Gastroesophageal sphincter (tissue), 4 donors: Measurements from ENCODE around the gene HPCA. TPM values are rescaled to one million over a fixed set of nuclear protein-coding genes. Genes with fewer than 3 reads are reported as not detected.
A peak's percentile ranks its signal among the peaks of the same experiment; 100 is the strongest.

Experiments
- ATAC-seq: fragments of 150-250 bp; one replicate; pipeline ENCODE4 v1.9.1; 2016; ENCODE audit warnings: mild to moderate bottlenecking, moderate library complexity
- H3K27ac ChIP-seq, 4 donors: fragments of 200-600 bp; sonication (generic) in 3 of 4; 1 replicate in 3 of 4; 2 replicates in 1 of 4; pipeline ENCODE4 v1.5.1; 2016 to 2019
- H3K27me3 ChIP-seq: fragments of 200-600 bp; sonication (generic); one replicate; pipeline ENCODE4 v1.5.1; 2019
- H3K36me3 ChIP-seq, 2 donors: fragments of 200-600 bp; sonication (generic); one replicate each; pipeline ENCODE4 v1.5.1; 2019; ENCODE audit warnings: control low read depth in 1 of 2
- H3K4me1 ChIP-seq, 3 donors: fragments of 200-600 bp; sonication (generic); 1 replicate in 2 of 3; 2 replicates in 1 of 3; pipeline ENCODE4 v1.5.1; 2016 to 2019; ENCODE audit warnings: control low read depth in 2 of 3
- H3K4me3 ChIP-seq, 2 donors: fragments of 200-600 bp; sonication (generic); one replicate each; pipeline ENCODE4 v1.5.1; 2019; ENCODE audit warnings: mild to moderate bottlenecking in 1 of 2, moderate library complexity in 1 of 2
- H3K9me3 ChIP-seq, 3 donors: fragments of 200-600 bp; sonication (generic); one replicate each; pipeline ENCODE4 v1.5.1; 2017 to 2019; ENCODE audit warnings: control low read depth in 2 of 3
- EP300 ChIP-seq: sonication (generic); formaldehyde crosslinking; IDR thresholded peaks from one replicate; pipeline ENCODE4 v1.6.1; 2017; ENCODE audit warnings: antibody characterized with exemption, mild to moderate bottlenecking
- POLR2A ChIP-seq, 2 donors: fragments of 450-650 bp; IDR thresholded peaks; one replicate each; pipeline ENCODE4 v1.6.1; 2017; ENCODE audit warnings: antibody characterized with exemption in 2 of 2, mild to moderate bottlenecking in 2 of 2, moderate library complexity in 1 of 2
- POLR2AphosphoS5 ChIP-seq: sonication (generic); formaldehyde crosslinking; IDR thresholded peaks from one replicate; pipeline ENCODE4 v1.6.1; 2017; ENCODE audit warnings: antibody characterized with exemption
- WGBS, 2 donors: methylation state at CpG; one replicate each; pipeline ENCODE4 v1.1.5; 2018; ENCODE audit warnings: low coverage in 1 of 2; 5-methylcytosine and 5-hydroxymethylcytosine counted together
- total RNA-seq, 4 donors: library from RNA; depleted of rRNA; stranded (reverse); fragments of >200 nt; gene quantifications; one replicate each; pipeline ENCODE4 v1.1.0, GENCODE V29; 2016
- TF ChIP-seq, protein P1 (sequence below), 4 experiments: fragments of 200-600 bp in 2 of 4; fragments of 450-650 bp in 2 of 4; sonication (generic) in 1 of 4; IDR thresholded peaks; one replicate each; pipeline ENCODE4 v1.5.1; 2017 to 2019; ENCODE audit warnings: antibody characterized with exemption in 4 of 4, mild to moderate bottlenecking in 2 of 4, moderate library complexity in 2 of 4

Gene HPCA
- total RNA-seq, result under 1 TPM in 1 of 4 donors, not detected in 3; 0.58 TPM

DNA sequence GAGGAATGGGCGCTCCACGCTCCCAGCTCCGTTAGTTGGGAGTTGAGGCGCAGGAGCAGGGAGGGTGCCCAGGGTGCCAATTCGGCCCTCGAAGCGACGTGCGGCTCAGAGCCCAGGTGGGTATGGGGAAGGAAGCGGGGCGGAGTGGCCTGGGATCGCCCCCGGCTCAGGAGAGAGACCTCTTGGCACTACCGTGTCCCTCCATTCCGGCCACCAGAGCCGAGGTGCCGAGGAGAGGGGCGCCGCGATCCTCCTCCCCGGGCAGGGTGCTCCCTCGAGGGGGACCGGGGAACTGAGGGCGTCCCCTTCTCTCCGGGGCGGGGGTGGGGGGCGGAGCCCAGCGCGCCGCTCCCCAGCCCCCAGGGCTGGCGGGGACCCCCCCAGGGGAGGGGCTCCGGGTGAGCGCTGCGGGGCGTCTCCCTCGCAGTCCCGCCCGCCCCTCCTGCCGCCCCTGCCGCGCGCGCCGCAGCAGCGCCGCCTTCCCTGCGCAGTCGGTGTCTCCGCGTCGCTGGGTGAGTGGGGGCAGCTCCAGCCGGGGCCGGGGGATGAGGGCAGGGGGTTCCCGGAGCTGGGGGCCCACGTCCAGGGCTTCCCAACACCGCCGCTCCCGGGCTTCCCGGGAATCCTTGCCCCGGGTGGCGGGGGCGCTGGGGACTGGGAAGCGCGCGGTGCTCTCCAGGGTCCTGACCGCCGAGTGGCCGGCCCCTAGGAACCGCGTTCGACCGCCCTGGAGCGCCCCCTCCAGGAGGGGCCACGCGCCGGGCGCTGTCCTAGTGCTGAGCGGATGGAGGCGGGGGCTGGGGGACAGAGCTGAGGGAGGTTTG is at the start of gene HPCA:
Gene HPCA (plus strand): TSS at position 488 of the 824 bp plus-strand sequence. CDS start 2,408 bp downstream, outside the sequence.
- H3K4me3 ChIP-seq, result peak within 1 kb of the TSS in 1 of 2 donors; percentile 31
- WGBS, 2 donors, result 6% methylated on average over 8 of the region's 79 CpGs; no CpG with 5 or more reads in 1 of the 2 donors

DNA sequence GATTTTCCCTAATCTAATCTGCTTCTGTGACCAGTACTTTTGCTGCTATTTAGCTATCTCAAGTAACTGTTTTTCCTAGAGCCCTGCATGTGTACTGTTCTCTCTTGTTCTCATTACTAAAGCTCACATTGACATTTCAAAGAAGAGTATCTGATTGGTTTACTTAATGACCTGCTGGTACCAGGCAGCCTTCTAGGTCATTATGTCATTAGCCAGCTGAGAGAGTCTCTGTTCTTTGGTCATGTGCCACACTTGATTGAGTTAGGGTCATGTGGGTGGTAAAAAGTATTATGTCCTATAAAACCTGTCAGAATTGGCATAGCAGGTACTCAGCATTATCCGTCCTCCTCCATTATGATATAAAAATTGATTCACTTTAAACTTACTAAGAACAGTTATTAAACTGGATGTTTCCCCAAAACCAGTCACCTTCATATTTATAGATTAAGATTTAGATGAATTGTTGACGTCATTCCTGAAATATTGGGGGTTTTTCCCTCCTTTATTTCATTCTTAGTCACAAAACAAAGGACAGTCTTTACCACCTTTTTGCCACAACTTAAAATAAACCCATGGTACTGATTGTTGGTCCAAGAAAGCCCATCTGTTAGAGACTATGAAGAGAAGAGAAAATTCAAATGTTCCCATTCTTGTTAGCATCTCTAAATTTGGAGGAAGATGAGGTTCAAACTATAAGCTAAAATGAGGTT is 37.8 kb upstream of the HPCA start:
- H3K27ac ChIP-seq, result no peak overlapping the region
- ATAC-seq, result no peak
- no peaks in the 10 kb centered on the region for H3K9me3 ChIP-seq
- H3K27me3 ChIP-seq, result no peaks in the 10 kb centered on the region
- H3K4me1 ChIP-seq, result no peaks in the 10 kb centered on the region
- WGBS, 2 donors, result 42 to 50% methylated on average over 2 of the region's 2 CpGs
- no peak for TF ChIP-seq EP300
- TF ChIP-seq, protein P1, sequence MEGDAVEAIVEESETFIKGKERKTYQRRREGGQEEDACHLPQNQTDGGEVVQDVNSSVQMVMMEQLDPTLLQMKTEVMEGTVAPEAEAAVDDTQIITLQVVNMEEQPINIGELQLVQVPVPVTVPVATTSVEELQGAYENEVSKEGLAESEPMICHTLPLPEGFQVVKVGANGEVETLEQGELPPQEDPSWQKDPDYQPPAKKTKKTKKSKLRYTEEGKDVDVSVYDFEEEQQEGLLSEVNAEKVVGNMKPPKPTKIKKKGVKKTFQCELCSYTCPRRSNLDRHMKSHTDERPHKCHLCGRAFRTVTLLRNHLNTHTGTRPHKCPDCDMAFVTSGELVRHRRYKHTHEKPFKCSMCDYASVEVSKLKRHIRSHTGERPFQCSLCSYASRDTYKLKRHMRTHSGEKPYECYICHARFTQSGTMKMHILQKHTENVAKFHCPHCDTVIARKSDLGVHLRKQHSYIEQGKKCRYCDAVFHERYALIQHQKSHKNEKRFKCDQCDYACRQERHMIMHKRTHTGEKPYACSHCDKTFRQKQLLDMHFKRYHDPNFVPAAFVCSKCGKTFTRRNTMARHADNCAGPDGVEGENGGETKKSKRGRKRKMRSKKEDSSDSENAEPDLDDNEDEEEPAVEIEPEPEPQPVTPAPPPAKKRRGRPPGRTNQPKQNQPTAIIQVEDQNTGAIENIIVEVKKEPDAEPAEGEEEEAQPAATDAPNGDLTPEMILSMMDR (IDR thresholded peaks at IDR 0.05), result no peak
- TF ChIP-seq POLR2AphosphoS5, result no peak
- no peak for TF ChIP-seq POLR2A (IDR thresholded peaks at IDR 0.05)
- H3K36me3 ChIP-seq, result peaks cover 0 to 69% of the 10 kb centered on the region in 2 donors
- H3K4me3 ChIP-seq, result no peak overlapping the region

More for the DNA sequence above, at the start of gene HPCA:
- Histone ChIP-seq H3K4me1 (peaks cover 0 to 30% (median 12%) of the 10 kb centered on the region in 3 donors), H3K36me3 (no peaks in the 10 kb centered on the region), H3K27me3 (peaks cover 75% of the 10 kb centered on the region), H3K9me3 (no peaks in the 10 kb centered on the region), H3K27ac (no peak within 1 kb of the TSS)
- TF ChIP-seq, protein P1 (IDR thresholded peaks at IDR 0.05), result peak in 2 of 4 experiments; percentile 23 to 52
- no peak for TF ChIP-seq POLR2A (IDR thresholded peaks at IDR 0.05)
- TF ChIP-seq EP300, result no peak
- peak; percentile 83 for ATAC-seq

DNA sequence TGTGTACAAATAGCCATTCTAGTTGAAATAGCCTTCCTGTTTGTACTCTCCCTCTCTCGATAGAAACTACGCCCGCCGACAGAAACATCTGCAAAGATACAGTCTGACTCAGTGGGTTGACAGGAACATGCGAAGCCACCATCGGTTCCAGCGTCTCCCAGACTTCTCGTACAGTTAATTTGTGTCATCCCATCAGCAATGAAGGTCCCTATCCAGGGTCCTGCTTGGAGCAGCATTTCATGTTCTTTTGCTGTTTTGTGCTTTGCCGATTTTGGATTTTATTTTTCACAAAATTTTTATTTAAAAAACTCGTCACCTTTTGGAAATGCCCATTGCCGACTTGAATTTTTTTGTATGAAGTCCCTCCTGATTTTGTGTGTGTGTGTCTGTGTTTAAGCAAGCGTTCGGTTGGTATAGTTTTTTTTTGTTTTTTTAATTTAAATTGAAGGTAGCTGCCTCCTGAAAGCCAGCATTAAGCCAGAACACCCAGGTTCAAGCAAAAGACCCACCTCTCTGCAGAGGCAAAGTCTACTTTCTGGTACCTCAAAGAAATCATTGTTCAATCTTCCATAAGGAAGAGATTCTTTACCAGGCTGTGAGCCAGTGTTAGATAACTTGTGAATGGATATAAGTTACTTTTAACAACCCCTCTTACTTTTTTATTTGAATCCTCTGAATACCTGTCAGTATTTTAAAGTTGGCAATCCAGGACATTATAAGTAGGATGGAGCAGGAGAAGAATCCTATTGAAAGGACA is 30.3 kb upstream of the HPCA start:
- 88 to 96% methylated on average over 12 to 13 of the region's 13 CpGs for WGBS, 2 donors
- Histone ChIP-seq H3K36me3 (peaks cover 0 to 75% of the 10 kb centered on the region in 2 donors), H3K4me3 (no peak overlapping the region), H3K9me3 (no peaks in the 10 kb centered on the region), H3K27ac (no peak overlapping the region), H3K4me1 (peaks cover 0 to 3% (median 0%) of the 10 kb centered on the region in 3 donors), H3K27me3 (no peaks in the 10 kb centered on the region)
- ATAC-seq, result no peak
- TF ChIP-seq, protein P1 (IDR thresholded peaks at IDR 0.05), result no peak
- TF ChIP-seq POLR2A (IDR thresholded peaks at IDR 0.05) (no peak), EP300 (no peak), POLR2AphosphoS5 (no peak)

DNA sequence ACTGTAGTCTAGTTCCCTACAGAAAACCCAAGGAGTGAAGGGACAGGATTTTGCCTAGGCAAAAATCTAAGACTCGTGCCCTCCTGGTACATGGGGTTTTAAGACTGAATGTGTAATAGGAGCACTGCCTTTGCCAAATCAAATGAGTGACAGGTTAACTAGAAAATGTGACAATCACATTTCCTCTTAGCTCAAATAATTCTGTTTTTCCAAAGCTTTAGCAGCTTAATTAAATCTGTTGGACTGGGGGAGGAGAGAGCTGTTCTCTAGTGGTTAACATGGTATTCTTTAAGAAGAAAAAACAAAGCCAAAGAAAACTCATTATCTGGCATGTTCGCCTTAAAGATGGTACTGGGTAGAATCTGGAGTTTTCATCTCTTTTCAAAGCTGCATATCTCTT is 28.2 kb upstream of the HPCA start:
- Histone ChIP-seq H3K9me3 (no peaks in the 10 kb centered on the region), H3K4me1 (peaks cover 4 to 22% (median 10%) of the 10 kb centered on the region in 3 donors), H3K4me3 (no peak overlapping the region), H3K36me3 (peaks cover 0 to 76% of the 10 kb centered on the region in 2 donors), H3K27me3 (no peaks in the 10 kb centered on the region), H3K27ac (no peak overlapping the region)
- no peak for ATAC-seq
- TF ChIP-seq POLR2A (IDR thresholded peaks at IDR 0.05), result no peak
- TF ChIP-seq POLR2AphosphoS5, result no peak
- TF ChIP-seq EP300, result no peak
- TF ChIP-seq, protein P1 (IDR thresholded peaks at IDR 0.05), result no peak
- WGBS, 2 donors, result 94 to 96% methylated on average over 2 of the region's 2 CpGs
